ENCODE data around the gene CLRN2. TPM values are rescaled to one million over a fixed set of nuclear protein-coding genes. Genes with fewer than 3 reads are reported as not detected.

Gene CLRN2
- total and polyA plus RNA-seq, 2 donors (not counting 3 experiments of a cell fraction or from before 2014, with no cell fraction given) = not detected

DNA sequence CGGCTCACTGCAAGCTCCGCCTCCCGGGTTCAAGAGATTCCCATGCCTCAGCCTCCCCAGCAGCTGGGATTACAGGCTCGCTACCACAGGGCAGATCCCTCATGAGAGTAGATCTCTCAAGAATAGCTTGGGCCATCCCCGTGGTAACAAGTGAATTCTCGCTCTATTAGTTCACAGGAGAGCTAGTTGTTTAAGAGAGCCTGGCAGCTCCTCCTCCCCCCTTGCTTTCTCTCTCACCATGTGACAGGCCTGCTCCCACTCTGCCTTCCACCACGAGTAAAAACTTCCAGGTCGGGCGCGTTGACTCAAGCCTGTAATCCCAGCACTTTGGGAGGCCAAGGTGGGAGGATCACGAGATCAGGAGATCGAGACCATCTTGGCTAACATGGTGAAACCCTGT is 31.7 kb downstream of the CLRN2 start:
- CTCF ChIA-PET = interaction anchor here (1.0 to 1.7 kb wide), 3 partner anchors 11 to 263 kb away, joined by 3 to 4 read pairs (median 4); no protein-coding TSS in a partner anchor

More for the DNA sequence above, 31.7 kb downstream of the CLRN2 start:
- intact Hi-C loops (cut with micrococcal nuclease) = no loop called here
- dilution Hi-C loops (cut with MboI; ENCODE audit: extremely low pct_ligation_motif_present, low sequenced_read_pairs) = no loop called here
- FAIRE-seq = no peak
- no peak overlapping the region for H2AFZ ChIP-seq (ENCODE audit: low read depth, low read length)
- H3K4me1 ChIP-seq (ENCODE audit: control insufficient read depth, extremely low read depth, insufficient read depth, low read length) = peaks cover 4% of the 10 kb centered on the region
- H3K4me2 ChIP-seq (ENCODE audit: insufficient read depth, low read length) = no peak overlapping the region
- no peaks in the 10 kb centered on the region for H3K9me3 ChIP-seq (replicated peaks; ENCODE audit: control insufficient read depth, insufficient read depth, low read length)
- TF ChIP-seq MAX (IDR thresholded peaks at IDR 0.05; ENCODE audit: insufficient read depth, insufficient read length) (no peak), EZH2 (IDR thresholded peaks at IDR 0.05; ENCODE audit: borderline replicate concordance, low read depth, low read length, severe bottlenecking) (no peak), JUN (IDR thresholded peaks at IDR 0.05; ENCODE audit: borderline replicate concordance, insufficient read depth, insufficient read length, low read depth) (no peak), GATA2 (IDR thresholded peaks at IDR 0.05; ENCODE audit: insufficient read depth, insufficient read length, low read depth, low read length) (no peak), POLR2A (IDR thresholded peaks at IDR 0.05; ENCODE audit: low read depth, low read length) (no peak), FOS (IDR thresholded peaks at IDR 0.05; ENCODE audit: borderline replicate concordance, insufficient read depth, low read length) (no peak), MYC (IDR thresholded peaks at IDR 0.05; ENCODE audit: low read depth, low read length) (no peak), POLR2AphosphoS5 (IDR thresholded peaks at IDR 0.05; ENCODE audit: insufficient read depth, low read depth, low read length) (no peak), CTCF (IDR thresholded peaks at IDR 0.05; ENCODE audit: extremely low read depth in 1 of 2, insufficient read depth in 1 of 2, low read depth in 1 of 2, low read length in 2 of 2) (no peak)
- H3K27ac ChIP-seq (ENCODE audit: insufficient read depth, low read depth, low read length) = no peak overlapping the region
- POLR2A ChIA-PET = no interaction called here
- BruUV-seq (replicated peaks) = no TSS peak
- H3K27me3 ChIP-seq (ENCODE audit: control insufficient read depth in 2 of 2, insufficient read depth in 2 of 2, low read length in 2 of 2) = peaks cover 0 to 3% of the 10 kb centered on the region in 2 experiments
- no peak for DNase-seq (ENCODE audit: low read depth, low spot score)
- H3K4me3 ChIP-seq (replicated peaks in 1 of 3; ENCODE audit: insufficient read depth in 1 of 3, low read depth in 1 of 3, low read length in 3 of 3) = no peak overlapping the region
- H3K9me1 ChIP-seq (replicated peaks; ENCODE audit: control insufficient read depth, extremely low read depth, insufficient read depth, low read length) = no peaks in the 10 kb centered on the region
- no peaks in the 10 kb centered on the region for H3K79me2 ChIP-seq (ENCODE audit: control insufficient read depth, insufficient read depth, low read length)
- no peaks in the 10 kb centered on the region for H3K36me3 ChIP-seq (ENCODE audit: control insufficient read depth in 2 of 2, extremely low read depth in 1 of 2, insufficient read depth in 2 of 2, low read length in 2 of 2)
- H4K20me1 ChIP-seq (replicated peaks; ENCODE audit: control insufficient read depth, extremely low read depth, insufficient read depth, low read length) = no peaks in the 10 kb centered on the region
- H3K9ac ChIP-seq (replicated peaks; ENCODE audit: extremely low read depth, insufficient read depth, low read length) = no peak overlapping the region
